HG03095 (cell line): Measurements from ENCODE around the gene NFE2.
A peak's percentile ranks its signal among the peaks of the same experiment; 100 is the strongest.

Source experiments
- ATAC-seq: cut with Tn5 transposase; IDR thresholded peaks from one replicate; pipeline ENCODE4 v1.9.1; 2021; ENCODE audit warnings: moderate library complexity; ENCODE audit not compliant: unreplicated experiment

Gene NFE2

DNA sequence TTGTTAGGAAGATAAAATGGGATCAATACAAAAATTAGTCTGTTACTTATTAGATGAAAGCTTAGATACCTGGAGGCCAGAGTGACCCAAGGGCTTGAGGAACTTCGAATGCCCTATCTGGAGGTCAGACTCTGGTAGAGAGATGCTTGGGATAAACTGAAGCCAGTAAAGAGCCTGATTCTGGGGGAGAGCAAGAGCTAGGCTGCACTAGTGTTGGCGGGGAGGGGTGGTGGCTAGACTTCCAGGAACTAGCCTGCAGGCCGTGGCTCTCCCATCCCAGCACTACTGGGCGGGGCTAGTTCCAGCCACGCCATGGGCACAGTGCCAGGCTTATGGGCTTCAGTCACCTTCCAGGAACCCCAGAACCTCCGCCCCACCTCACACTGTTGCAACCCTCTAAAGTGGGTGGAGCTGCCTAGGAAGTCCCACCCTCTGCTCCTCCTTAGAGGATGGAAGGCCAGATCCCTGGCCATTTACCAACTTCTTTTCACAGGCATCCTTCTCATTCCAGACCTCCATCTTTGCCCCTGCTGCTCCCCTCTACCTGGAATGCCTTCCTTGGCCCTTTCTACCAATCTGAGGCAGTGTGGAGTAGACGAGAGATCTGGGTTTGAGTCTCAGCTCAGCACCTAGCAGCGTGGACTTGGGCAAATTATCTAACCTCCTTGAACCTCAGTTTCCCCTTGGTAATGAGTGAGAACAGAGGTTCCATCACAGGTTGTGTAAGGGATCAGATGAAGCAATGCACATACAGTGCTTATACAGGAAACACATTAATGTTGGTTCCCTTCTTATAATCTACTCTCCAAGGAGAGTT lies 6.3 kb upstream of the NFE2 start:
- ATAC-seq: no peak

DNA sequence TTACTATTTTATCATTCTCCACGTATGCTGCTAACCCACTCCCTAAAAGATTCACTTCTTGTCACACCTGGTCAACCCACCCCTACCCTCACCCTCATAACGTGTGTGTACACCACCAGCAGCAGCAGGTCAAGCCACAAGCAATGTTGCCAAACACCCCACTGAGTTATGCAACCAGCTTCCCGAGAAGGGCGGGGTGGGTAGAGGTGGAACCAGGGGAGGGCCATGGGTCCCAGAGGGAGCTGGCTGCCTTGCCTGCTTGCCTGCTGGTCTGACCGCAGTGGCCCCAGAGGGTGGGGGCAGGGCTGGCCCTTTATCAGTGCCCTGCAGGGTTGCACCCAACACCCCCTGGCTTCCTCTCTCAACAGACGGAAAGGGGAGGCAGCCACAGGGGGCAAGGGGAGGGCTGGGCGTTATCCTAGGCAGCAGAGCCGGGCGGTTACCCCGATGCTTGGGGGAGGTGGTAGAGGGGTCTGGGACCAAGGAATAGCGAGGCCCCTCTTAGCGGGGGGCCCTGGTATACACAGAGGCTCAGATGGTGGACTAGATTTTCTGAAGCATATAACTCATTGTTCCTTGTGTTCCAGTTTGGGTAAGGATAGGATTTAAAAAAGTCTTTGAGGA lies 3.5 kb upstream of the NFE2 start:
- ATAC-seq: no peak

DNA sequence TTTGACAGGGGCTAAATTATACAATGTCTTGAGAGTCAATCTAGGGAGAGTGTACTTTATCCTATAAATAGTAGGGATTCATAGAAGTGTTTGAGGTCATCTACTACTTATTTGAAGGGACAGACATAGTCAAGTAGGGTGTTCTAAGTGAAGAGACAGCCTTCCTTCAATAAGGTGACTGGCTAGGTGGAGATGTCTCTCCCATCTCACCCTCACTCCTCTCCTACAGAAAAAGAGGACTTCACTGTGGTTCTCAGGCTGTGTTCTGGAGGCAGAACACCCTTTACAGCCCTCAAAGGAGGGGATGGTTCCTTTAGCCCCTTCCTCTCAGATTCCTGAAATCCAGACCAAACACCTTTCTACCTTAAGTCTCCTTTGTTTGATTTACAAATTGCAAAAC lies 2.8 kb upstream of the NFE2 start:
- ATAC-seq: no peak

DNA sequence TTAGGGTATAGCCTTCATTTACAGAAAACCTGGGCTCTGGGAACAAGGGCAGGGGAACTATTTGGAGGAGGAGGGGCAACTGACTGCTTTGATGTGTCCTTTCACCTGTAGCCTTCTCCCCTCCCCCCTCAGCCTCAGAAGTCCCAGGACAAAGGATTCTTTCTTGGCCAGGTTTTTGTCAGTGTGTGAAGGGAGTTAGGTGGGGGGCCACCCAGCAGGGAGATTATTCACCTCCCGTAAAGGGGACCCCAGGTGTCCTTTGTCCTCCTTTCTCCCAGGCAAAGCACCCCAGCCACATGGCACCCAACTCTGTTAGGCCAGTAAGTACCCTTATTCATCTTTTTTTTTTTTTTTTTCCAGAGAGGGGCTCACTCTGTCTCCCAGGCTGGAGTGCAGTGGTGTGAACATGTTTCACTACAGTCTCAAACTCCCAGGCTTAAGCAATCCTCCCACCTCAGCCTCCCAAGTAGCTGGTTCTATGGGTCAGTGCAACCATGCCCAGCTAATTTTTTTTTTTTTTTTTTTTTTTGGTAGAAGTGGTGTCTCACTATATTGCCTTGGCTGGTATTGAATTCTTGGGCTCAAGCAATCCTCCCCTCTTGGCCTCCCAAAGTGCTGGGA lies 723 bp upstream of the NFE2 start:
- no peak for ATAC-seq

- ATAC-seq: no peak
These were observed 537 bp downstream of the NFE2 start for GRCh38 chr12:54300225-54300731.

- ATAC-seq: no peak
These were observed 1.1 kb downstream of the NFE2 start for GRCh38 chr12:54299515-54300224.

DNA sequence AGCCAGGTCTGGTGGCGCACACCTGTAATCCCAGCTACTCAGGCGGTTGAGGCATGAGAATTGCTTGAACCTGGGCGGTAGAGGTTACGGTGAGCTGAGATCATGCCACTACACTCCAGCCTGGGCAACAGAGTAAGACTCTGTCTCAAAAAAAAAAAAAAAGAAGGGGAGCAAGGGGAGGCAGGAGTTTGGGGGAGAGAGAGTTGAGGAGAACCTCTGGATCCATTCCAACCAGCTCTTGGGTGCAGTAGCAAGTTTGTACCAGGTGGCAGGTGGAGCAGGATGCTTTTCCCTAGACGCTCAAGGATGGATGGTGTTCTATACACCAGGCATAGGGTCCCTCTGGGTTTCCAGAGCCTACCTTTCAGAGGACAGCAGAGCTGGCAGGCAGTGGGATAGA lies 1.9 kb downstream of the NFE2 start:
- no peak for ATAC-seq

DNA sequence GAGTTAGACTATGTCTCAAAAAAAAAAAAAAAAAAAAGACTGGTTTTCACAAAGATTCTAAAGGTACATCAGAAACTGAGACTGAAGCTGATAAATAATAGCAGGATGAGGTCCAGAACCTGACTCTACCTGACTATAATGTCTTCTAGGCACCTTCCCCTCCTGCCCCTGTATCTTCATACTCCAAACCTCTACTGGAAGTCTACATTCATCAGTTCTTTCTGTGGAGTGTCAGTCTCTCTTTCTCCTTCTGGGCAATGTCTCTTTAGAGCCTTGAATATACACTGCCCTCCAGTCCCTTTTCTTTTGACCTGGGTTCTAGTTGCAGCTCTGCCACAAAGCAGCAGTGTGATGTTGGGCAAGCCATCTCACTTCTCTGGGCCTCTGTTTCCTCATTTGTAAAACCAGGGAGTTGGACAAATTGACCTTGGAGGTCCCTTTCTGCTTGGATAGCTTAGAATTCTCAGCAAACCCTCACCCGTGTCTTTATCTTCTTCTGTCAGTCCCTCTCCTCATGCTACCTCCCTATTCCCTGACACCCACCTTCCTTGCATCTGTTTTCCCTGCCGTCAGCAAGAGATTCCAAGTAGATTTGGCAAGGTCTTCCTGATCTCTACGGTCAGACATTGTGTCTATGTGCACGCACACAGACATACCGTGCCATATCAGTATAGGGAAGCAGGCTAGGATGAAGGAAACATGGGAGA lies 4.3 kb downstream of the NFE2 start:
- no peak for ATAC-seq

DNA sequence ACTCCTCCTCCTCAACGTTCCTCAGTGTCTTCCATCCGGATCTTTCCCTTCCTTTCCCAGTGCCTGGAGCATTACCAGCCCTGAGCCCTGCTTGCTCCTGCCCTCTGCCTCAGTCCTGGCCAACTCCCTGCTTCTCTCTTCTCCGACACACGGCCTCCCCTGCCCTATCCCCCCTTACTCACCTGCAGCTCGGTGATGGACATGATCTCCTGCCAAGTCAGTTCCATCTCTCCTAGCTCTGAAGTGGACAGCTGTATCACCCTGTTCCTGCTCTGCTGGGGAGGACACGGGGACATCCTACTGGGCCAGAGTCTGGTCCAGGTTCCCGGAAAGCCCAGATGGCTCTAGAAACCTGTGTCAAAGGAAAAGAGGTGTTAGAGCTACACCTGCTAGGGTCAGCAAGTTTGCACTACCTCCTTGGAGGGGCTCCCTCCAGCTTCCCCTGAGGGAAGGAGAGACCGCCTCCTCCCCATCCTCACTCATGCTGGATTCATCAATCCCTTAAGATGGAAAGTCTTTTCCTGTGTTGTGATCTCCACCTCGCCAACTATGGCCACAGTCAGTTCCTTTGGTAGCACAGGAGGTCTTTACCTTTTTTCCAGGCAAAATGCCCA lies 5.8 kb downstream of the NFE2 start:
- no peak for ATAC-seq

- ATAC-seq: peak; percentile 55
These were observed 6.5 kb downstream of the NFE2 start for GRCh38 chr12:54294152-54294952.

- no peak for ATAC-seq
These were observed 7.9 kb downstream of the NFE2 start for GRCh38 chr12:54292931-54293241.

DNA sequence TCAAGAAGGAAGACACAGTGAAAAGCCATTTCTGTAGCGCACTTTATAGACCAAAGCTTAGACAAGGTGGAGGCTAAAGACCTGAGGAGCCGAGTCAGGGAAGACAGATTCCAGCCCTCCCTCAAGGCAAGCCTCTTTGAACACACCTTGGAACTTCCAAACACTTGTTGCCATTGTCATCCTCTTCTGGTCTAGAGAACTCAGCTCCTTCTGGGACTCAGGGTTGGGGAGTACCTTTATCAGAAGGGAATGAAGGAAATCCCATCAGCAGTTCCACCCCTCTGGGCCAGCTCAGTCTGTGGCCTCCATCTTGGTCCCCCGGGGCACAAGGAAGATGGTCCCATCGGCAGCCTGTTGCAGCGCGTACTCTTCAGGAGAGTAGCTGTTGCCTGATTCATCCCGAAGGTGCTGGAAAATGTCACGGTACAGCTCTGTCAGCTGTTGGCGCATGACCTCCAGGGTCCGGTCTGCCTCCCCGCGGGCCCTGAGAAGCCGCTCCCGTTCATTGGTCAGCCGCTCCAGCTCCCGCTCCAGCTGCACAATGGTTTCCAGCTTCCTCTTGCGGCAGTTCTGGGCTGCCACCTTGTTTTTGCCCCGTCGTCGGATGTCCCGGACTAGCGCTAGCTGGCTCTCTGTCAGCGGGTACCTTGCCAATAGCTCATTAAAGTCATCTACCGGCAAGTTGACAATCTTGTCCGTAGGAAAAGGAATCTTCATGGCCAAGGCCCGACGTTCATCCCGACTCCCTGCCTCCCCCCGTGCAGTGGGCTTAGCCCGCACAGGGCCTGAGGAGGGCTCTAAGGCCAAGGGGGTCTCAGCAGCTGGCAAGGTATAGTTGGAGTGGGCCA lies 8.5 kb downstream of the NFE2 start:
- ATAC-seq: no peak

GRCh38 chr12:54287261-54288157 lies 13.3 kb downstream of the NFE2 start:
- no peak for ATAC-seq

DNA sequence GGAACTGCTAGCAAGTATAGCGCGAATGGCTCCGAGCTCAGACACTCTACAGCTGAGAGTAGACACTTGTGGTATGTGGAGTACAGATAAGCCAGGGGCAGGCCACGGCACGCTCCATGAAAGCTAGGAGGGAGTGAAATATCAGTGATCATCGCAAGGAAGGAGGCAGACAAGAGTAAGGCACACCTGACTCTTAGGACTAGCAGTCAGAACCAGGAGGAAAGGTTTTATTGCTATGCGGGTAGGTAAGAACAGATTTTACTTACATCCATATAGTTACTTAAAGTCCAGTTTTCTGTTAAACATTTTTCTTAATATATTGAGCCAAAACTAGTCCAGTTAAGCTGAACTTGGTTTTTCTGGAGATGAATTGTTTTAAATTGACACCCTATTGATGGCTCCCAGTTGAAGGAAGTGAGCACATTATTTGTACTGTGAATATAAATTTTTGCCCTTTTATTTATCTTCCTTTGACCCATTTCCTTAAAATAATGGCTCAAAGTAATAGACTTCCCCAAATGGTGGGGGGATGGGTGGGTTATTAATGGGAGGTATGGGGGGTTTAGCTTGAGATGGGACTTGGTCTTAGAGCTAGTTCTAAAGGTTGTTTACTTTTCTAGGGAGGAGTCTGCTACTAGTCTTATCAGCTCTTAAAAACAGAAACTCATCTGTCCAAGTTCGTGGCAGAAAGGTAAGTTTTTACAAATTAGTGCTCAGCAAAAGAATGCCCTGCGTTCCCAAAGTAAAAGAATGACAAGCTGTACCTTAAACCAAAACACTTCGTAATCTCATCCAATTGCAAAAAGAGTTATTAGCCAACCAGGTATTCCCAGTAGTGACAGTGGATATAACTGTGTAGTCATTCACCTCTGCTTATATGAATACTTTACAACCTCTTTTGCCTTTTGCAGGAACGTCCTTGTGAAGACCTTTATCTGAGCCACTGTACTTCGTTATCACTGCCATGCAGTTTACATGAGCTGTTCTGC lies 14.5 kb downstream of the NFE2 start:
- ATAC-seq: no peak

GRCh38 chr12:54285150-54286041 lies 15.4 kb downstream of the NFE2 start:
- no peak for ATAC-seq
